Stimulated activated CD4-positive, alpha-beta T cell treated with anti-CD3 and anti-CD28 coated beads, Interleukin-1b, Interleukin-23, amount 100 ng/mL, for 24 hours (primary cell): ENCODE data around the gene NRTN.
"Not testable (repeated sequence)": the region's sequence is repeated elsewhere in the genome, so short reads cannot be mapped to it uniquely, and the experiment has no call there.

Experiments
- DNase-seq, 4 experiments: peaks; one replicate each; pipeline ENCODE4 v3.0.0-alpha.2; 2020; ENCODE audit warnings: low read depth in 4 of 4, low spot score in 1 of 4

Gene NRTN

GRCh38 chr19:5864725-5865486 is 60.0 kb downstream of the NRTN start:
- no peak for DNase-seq

- no peak for DNase-seq
Measured at GRCh38 chr19:5865772-5866171, 60.9 kb downstream of the NRTN start.

- no peak for DNase-seq
Measured at GRCh38 chr19:5867201-5868136, 62.6 kb downstream of the NRTN start.

- DNase-seq: no peak
Measured at GRCh38 chr19:5870986-5871394, 66.1 kb downstream of the NRTN start.

GRCh38 chr19:5873617-5874199 is 68.8 kb downstream of the NRTN start:
- no peak for DNase-seq

GRCh38 chr19:5874496-5874895 is 69.6 kb downstream of the NRTN start:
- DNase-seq: not testable (repeated sequence)

GRCh38 chr19:5877427-5877826 is 72.6 kb downstream of the NRTN start:
- no peak for DNase-seq

GRCh38 chr19:5877882-5878281 is 73.0 kb downstream of the NRTN start:
- DNase-seq: no peak
